PFSK-1 (cell line): ENCODE results near the gene HMGCL.

ENCODE experiments used
- FOXP2 ChIP-seq: optimal IDR thresholded peaks from 2 replicates; pipeline ENCODE3; 2011; ENCODE audit warnings: borderline replicate concordance, control low read depth, inconsistent platforms; ENCODE audit not compliant: insufficient read depth; ENCODE audit errors: extremely low read length, extremely low read depth
- POLR2AphosphoS5 ChIP-seq: IDR thresholded peaks from 2 replicates; pipeline ENCODE4 v1.6.1; 2012; ENCODE audit warnings: low read depth, mild to moderate bottlenecking, control low read depth, low read length, moderate library complexity
- SIN3A ChIP-seq: IDR thresholded peaks from 2 replicates; pipeline ENCODE4 v1.6.1; 2012; ENCODE audit warnings: mild to moderate bottlenecking, low read length, moderate library complexity, borderline replicate concordance; ENCODE audit not compliant: insufficient read depth
- TAF1 ChIP-seq: IDR thresholded peaks from 2 replicates; pipeline ENCODE4 v1.6.1; 2012; ENCODE audit warnings: low read length, control low read depth, borderline replicate concordance; ENCODE audit not compliant: insufficient read depth
- TF ChIP-seq, protein P1 (sequence below), 2 experiments: IDR thresholded peaks; 2 replicates each; pipeline versions ENCODE4 v1.6.1 to v1.8.0; 2011 to 2012; ENCODE audit warnings: low read depth in 2 of 2, low read length in 2 of 2, control low read depth in 1 of 2, inconsistent platforms in 1 of 2, mild to moderate bottlenecking in 1 of 2, moderate library complexity in 1 of 2; ENCODE audit not compliant: insufficient read depth in 1 of 2

The HMGCL gene

DNA sequence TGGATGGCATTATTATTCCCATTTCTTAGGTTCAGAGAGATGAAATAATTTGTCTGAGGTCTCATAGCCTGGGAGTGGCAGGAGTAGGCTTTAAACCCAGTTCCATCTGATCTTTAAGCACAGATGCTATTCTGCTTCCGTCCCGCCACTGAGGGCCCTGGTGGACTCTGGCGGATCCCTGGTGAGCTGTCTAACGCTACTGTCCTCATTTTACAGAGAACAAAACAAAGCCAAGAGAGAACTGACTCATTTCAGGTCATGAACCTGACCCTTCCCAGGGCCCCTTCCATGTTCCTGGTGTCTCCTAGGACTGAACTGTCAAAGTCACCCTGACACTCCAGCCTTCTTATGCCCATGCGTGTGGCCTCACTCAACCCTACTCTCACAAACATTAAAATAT lies 21.6 kb downstream of the HMGCL start:
- TF ChIP-seq POLR2AphosphoS5 (no peak), TAF1 (no peak), SIN3A (no peak), FOXP2 (no peak)
- TF ChIP-seq, protein P1, sequence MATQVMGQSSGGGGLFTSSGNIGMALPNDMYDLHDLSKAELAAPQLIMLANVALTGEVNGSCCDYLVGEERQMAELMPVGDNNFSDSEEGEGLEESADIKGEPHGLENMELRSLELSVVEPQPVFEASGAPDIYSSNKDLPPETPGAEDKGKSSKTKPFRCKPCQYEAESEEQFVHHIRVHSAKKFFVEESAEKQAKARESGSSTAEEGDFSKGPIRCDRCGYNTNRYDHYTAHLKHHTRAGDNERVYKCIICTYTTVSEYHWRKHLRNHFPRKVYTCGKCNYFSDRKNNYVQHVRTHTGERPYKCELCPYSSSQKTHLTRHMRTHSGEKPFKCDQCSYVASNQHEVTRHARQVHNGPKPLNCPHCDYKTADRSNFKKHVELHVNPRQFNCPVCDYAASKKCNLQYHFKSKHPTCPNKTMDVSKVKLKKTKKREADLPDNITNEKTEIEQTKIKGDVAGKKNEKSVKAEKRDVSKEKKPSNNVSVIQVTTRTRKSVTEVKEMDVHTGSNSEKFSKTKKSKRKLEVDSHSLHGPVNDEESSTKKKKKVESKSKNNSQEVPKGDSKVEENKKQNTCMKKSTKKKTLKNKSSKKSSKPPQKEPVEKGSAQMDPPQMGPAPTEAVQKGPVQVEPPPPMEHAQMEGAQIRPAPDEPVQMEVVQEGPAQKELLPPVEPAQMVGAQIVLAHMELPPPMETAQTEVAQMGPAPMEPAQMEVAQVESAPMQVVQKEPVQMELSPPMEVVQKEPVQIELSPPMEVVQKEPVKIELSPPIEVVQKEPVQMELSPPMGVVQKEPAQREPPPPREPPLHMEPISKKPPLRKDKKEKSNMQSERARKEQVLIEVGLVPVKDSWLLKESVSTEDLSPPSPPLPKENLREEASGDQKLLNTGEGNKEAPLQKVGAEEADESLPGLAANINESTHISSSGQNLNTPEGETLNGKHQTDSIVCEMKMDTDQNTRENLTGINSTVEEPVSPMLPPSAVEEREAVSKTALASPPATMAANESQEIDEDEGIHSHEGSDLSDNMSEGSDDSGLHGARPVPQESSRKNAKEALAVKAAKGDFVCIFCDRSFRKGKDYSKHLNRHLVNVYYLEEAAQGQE (IDR thresholded peaks at IDR 0.05; ENCODE audit: insufficient read depth in 1 of 2, low read depth in 2 of 2, low read length in 2 of 2): no peak

DNA sequence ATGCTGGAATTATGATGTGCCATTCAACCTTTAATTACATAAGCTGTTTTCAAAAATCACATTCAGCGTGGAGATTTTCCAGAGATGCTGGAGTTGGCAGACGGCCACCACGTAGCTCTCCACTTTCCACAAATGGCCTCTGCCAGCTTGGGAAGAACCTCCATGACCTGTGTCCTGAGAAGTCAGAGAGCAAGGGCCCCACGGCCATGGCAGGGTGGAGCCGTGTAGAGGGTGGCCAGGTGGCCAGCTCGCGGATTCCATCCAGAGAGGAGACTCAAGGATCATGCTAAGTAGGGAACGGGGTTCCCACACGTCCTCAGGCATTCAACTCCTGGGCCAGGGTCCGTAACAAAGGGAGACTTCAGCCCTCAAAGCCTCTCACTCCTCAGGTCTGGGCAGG lies 23.4 kb downstream of the HMGCL start:
- TF ChIP-seq TAF1 (no peak), POLR2AphosphoS5 (no peak), FOXP2 (no peak), SIN3A (no peak)
- TF ChIP-seq, protein P1 (IDR thresholded peaks at IDR 0.05; ENCODE audit: insufficient read depth in 1 of 2, low read depth in 2 of 2, low read length in 2 of 2): no peak

DNA sequence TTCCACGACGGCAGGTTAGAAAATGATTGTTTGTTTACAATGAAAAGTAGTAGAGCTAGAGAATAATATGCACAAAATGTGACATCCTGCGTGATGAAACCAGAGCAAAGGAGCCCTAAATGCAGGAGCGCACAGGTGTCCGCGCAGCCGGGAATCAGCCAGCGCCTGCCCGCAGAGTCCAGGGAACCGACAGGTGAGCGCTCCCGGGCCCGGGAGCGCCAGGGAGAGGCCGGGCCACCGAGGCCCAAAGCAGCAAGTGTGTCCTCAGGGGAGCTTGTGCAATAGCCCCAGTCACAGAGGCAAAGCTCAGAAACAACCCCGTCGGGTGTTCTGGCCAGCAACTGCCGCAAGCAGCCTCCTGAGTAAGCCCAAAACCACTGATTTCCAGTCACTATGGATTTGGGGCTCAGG lies 23.9 kb downstream of the HMGCL start:
- TF ChIP-seq SIN3A (no peak), POLR2AphosphoS5 (no peak), FOXP2 (no peak), TAF1 (no peak)
- TF ChIP-seq, protein P1 (IDR thresholded peaks at IDR 0.05; ENCODE audit: insufficient read depth in 1 of 2, low read depth in 2 of 2, low read length in 2 of 2): no peak

DNA sequence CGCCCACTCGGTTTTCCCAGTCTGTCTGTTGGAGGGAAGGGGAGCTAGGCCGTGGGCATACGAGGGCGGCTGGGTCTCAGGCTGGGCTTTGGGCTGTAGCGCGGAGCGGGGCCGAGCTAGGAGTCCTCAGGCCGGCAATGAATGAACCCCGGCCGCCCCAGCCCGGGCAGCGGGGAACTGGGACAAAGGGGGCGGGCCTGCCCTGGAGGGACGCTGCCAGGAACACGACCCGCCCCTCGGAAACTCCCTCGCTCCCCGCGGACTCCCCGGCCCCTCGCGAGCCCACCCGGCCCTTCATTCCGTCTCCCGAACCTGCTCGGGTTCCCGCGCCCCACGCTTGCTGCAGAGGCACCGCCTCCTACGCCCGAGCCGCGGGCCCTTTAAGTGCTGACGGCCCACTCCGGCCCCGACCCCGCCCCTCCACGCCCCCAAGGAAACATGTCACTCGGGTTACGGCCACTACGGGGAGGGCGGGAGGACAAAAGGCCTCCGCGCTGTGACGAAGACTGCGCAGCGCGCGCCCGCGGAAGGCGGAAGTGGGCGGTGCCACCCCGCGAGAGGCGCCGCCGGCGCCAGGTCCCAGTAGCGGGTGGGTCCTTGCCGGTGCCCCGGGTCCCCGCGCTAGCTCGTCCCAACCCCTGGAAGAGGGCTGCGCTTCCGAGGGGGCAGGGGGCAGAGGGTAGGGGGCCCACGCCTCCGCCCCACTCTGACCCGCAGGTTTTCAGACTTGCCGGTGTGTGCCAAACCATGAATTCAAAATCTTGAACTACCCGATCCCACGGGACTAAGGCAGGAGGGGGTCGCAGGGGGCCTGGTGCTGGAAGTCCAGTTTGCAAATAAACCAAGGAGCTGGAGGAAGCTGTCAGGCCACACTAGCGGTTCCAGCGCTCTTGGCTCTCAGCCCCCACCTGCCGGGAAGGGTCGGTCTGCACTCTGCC lies 24.6 kb downstream of the HMGCL start, which contains the start of gene GALE:
GALE (minus strand) TSS at position 355 of the 938 bp plus-strand sequence. CDS start 1,747 bp downstream, outside the sequence.
- TF ChIP-seq POLR2AphosphoS5: peak; percentile 74
- 0 out of 2 replicates have a peak, but pooled peaks have one; percentile 54 for TF ChIP-seq TAF1
- peak; percentile 89 for TF ChIP-seq FOXP2
- TF ChIP-seq, protein P1 (IDR thresholded peaks at IDR 0.05; ENCODE audit: insufficient read depth in 1 of 2, low read depth in 2 of 2, low read length in 2 of 2): 0 out of 4 replicates have a peak, but pooled peaks of 1 of the 2 experiments have one; percentile 29
- TF ChIP-seq SIN3A: peak; percentile 17; the same call in 1 of the 2 replicates
